GM12878 (cell line): ENCODE measurements around the gene MAML2. TPM values are rescaled to one million over a fixed set of nuclear protein-coding genes. Genes with fewer than 3 reads are reported as not detected.

Experiments used
- ATAC-seq: fragments of 200-7000 bp; cut with Tn5 transposase; 3 replicates; pipeline ENCODE4 v1.9.1; 2020; ENCODE audit warnings: mild to moderate bottlenecking, moderate library complexity
- BruUV-seq: library from RNA; stranded (reverse); fragments of 400-500 nt; replicated peaks from 2 replicates; lab custom pipeline; 2021; lab: Mats Ljungman, UMichigan
- CTCF ChIA-PET: fragments of 300-600 bp; sonication (Branson Sonifier 250); formaldehyde crosslinking; extraction: SDS; loops from one replicate; lab custom pipeline; 2021; ENCODE audit warnings: inconsistent platforms; lab: Yijun Ruan, JAX
- POLR2A ChIA-PET: fragments of 350-600 bp; formaldehyde crosslinking; extraction: SDS; loops from one replicate; lab custom pipeline; 2021; ENCODE audit warnings: inconsistent platforms; lab: Charles Lee
- RAD21 ChIA-PET: fragments of 300-600 bp; sonication (Branson Sonifier 250); formaldehyde crosslinking; loops from one replicate; lab custom pipeline; 2023; ENCODE audit warnings: antibody characterized with exemption; ENCODE audit not compliant: unreplicated experiment; lab: Charles Lee
- SMC1A ChIA-PET: fragments of 300-600 bp; sonication (Branson Sonifier 250); formaldehyde crosslinking; loops from one replicate; lab custom pipeline; 2023; ENCODE audit not compliant: unreplicated experiment, uncharacterized antibody; lab: Charles Lee
- DNase-seq: peaks from one replicate; pipeline ENCODE4 v3.0.0-alpha.2; 2011; ENCODE audit warnings: low read depth, low spot score
- FAIRE-seq: peaks from 3 replicates; lab custom pipeline; 2011; peaks lifted over from hg19 to GRCh38; lab: Jason Lieb, UNC
- H2AFZ ChIP-seq: 2 replicates; pipeline ENCODE4 v1.6.0; 2011; ENCODE audit warnings: low read depth, low read length, control low read depth; ENCODE audit not compliant: control insufficient read depth
- H3K27ac ChIP-seq: 2 replicates; pipeline ENCODE4 v1.5.1; 2011; ENCODE audit warnings: control low read depth; ENCODE audit not compliant: control insufficient read depth, insufficient read depth
- H3K27me3 ChIP-seq, 2 experiments: replicated peaks in 1 of 2; 2 replicates each; pipeline versions ENCODE4 v1.6.0 to v1.6.1; 2011; ENCODE audit warnings: low read length in 1 of 2; ENCODE audit not compliant: control insufficient read depth in 2 of 2, insufficient read depth in 2 of 2
- H3K36me3 ChIP-seq, 2 experiments: 2 replicates each; pipeline ENCODE4 v1.5.1; 2011; ENCODE audit warnings: low read length in 1 of 2; ENCODE audit not compliant: control insufficient read depth in 2 of 2, insufficient read depth in 2 of 2
- H3K4me1 ChIP-seq: 2 replicates; pipeline ENCODE4 v1.6.1; 2011; ENCODE audit warnings: mild to moderate bottlenecking, low read length, moderate library complexity, mixed read lengths; ENCODE audit not compliant: control insufficient read depth, insufficient read depth
- H3K4me2 ChIP-seq: 2 replicates; pipeline ENCODE4 v1.6.0; 2011; ENCODE audit warnings: control low read depth; ENCODE audit not compliant: control insufficient read depth, insufficient read depth
- H3K4me3 ChIP-seq: fragments of 200-600 bp; sonication (generic); 2 replicates; pipeline ENCODE4 v1.5.1; 2016
- H3K79me2 ChIP-seq: 2 replicates; pipeline ENCODE4 v1.6.0; 2011; ENCODE audit warnings: low read length; ENCODE audit not compliant: control insufficient read depth, insufficient read depth
- H3K9ac ChIP-seq: 2 replicates; pipeline ENCODE4 v1.8.0; 2011; ENCODE audit warnings: low read length, control low read depth, mixed read lengths; ENCODE audit not compliant: control insufficient read depth, insufficient read depth
- H3K9me3 ChIP-seq: replicated peaks from 3 replicates; pipeline ENCODE4 v1.5.1; 2011; ENCODE audit warnings: mild to moderate bottlenecking, low read length; ENCODE audit not compliant: control insufficient read depth, insufficient read depth
- H4K20me1 ChIP-seq: 2 replicates; pipeline ENCODE4 v1.6.0; 2011; ENCODE audit not compliant: control insufficient read depth, insufficient read depth
- CBFB ChIP-seq: IDR thresholded peaks from 2 replicates; pipeline ENCODE4 v1.6.1; 2016; ENCODE audit warnings: antibody characterized with exemption, low read depth
- CHD2 ChIP-seq: IDR thresholded peaks from 2 replicates; pipeline ENCODE4 v1.6.1; 2011; ENCODE audit warnings: low read depth, low read length, improper control_type of control experiment, borderline replicate concordance
- HCFC1 ChIP-seq: fragments of 150-350 bp; IDR thresholded peaks from 2 replicates; pipeline ENCODE4 v1.6.1; 2014; ENCODE audit warnings: low read length
- HDGF ChIP-seq: fragments of 450-650 bp; IDR thresholded peaks from 2 replicates; pipeline ENCODE4 v1.6.1; 2016; ENCODE audit warnings: antibody characterized with exemption
- IRF4 ChIP-seq: IDR thresholded peaks from 2 replicates; pipeline ENCODE4 v1.6.1; 2011; ENCODE audit warnings: low read depth, low read length
- MYC ChIP-seq: IDR thresholded peaks from 2 replicates; pipeline ENCODE4 v1.6.1; 2011; ENCODE audit warnings: mild to moderate bottlenecking, low read length, moderate library complexity, inconsistent platforms; ENCODE audit not compliant: insufficient read depth, insufficient replicate concordance, insufficient read length, severe bottlenecking
- RAD51 ChIP-seq: fragments of 450-650 bp; IDR thresholded peaks from 2 replicates; pipeline ENCODE4 v1.6.1; 2016; ENCODE audit warnings: moderate library complexity, mild to moderate bottlenecking, inconsistent platforms
- SMAD1 ChIP-seq: fragments of 450-650 bp; IDR thresholded peaks from 2 replicates; pipeline ENCODE4 v1.6.1; 2018; ENCODE audit warnings: mild to moderate bottlenecking, low read depth; ENCODE audit not compliant: partially characterized antibody
- WRNIP1 ChIP-seq: IDR thresholded peaks from 2 replicates; pipeline ENCODE4 v1.6.1; 2011; ENCODE audit warnings: low read depth, low read length, improper control_type of control experiment, borderline replicate concordance
- WGBS: methylation state at CpG from one replicate; pipeline ENCODE4 v1.1.6; 2016; ENCODE audit warnings: low lambda C conversion rate; ENCODE audit not compliant: insufficient replicate concordance, insufficient coverage; ENCODE audit errors: missing lambda C conversion rate; 5-methylcytosine and 5-hydroxymethylcytosine counted together
- in situ Hi-C: fragments of 300-500 bp; cut with MboI; formaldehyde crosslinking; loops from 9 replicates; pipeline ENCODE4 v1.14.3; 2018; ENCODE audit warnings: mixed read lengths
- intact Hi-C: fragments of 100-400 bp; cut with micrococcal nuclease; formaldehyde crosslinking; loops from one replicate; pipeline ENCODE4 v1.14.2; 2022; ENCODE audit not compliant: unreplicated experiment
- polyA plus RNA-seq, 11 experiments: library from polyadenylated mRNA; depleted of rRNA in 4 of 11; unstranded in 6 of 11; stranded (reverse) in 5 of 11; fragments of >200 nt; fragmentation: Nextera tagmentation in 4 of 11; fragmentation: Illumina TruSeq in 1 of 11; extraction: Ambion mirVana in 4 of 11; extraction: Trizol in 1 of 11; gene quantifications; 1 replicate in 1 of 11; 2 replicates in 10 of 11; pipeline versions ENCODE4 v1.2.1 to v1.2.3, GENCODE V29; 2011 to 2016; ENCODE audit warnings: inconsistent platforms in 2 of 11, missing spikeins in 2 of 11, low read depth in 1 of 11
- total RNA-seq, 4 experiments: library from RNA; depleted of rRNA in 3 of 4; stranded (reverse); fragments of >200 nt in 3 of 4; fragmentation: Illumina TruSeq in 1 of 4; extraction: Trizol in 1 of 4; gene quantifications; 2 replicates each; pipeline versions ENCODE4 v1.2.1 to v1.2.3, GENCODE V29; 2013 to 2021

The MAML2 gene
- total and polyA plus RNA-seq, 10 of the 15 experiments (the other 5 are each of a cell fraction or from before 2014, with no cell fraction given): 2.5 to 15.1 (median 12.0) TPM

DNA sequence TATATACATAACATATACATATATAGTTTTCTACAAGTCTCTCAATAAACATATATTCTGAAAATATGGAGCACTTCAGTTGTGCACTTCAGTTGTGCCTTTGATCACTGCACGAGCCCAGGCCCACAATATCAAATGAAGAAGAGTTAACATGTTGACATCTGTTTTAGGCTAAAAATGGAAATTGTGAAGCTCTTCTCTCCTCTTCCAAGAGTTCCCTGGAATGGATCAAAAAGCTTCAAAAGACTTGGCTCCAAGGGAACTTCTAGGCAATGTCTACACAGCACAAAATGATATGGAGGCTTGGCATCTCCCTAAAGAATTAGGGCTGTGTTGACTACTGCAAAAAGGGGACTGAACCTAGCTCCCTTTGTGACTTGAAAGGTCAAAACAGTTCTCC lies 36.9 kb downstream of the MAML2 start:
- 94% methylated on average over 1 of the region's 1 CpG for WGBS
- SMC1A ChIA-PET: interaction anchor here (0.8 to 2.2 kb wide), 5 partner anchors 26 to 36 kb away, joined by 3 to 8 read pairs (median 4); no protein-coding TSS in a partner anchor
- H3K9me3 ChIP-seq: no peaks in the 10 kb centered on the region
- CTCF ChIA-PET: interaction anchor here (1.0 kb wide), 2 partner anchors 9 to 36 kb away, joined by 4 read pairs; partner anchors contain the start of gene MAML2
- H2AFZ ChIP-seq: no peak overlapping the region
- H4K20me1 ChIP-seq: no peaks in the 10 kb centered on the region; the same call in 1 of the 2 replicates
- H3K4me2 ChIP-seq: no peak overlapping the region
- POLR2A ChIA-PET: interaction anchor here (0.9 kb wide), 1 partner anchor 10 kb away, joined by 3 read pairs; no protein-coding TSS in a partner anchor
- in situ Hi-C loops: no loop called here
- H3K79me2 ChIP-seq: peaks cover 38% of the 10 kb centered on the region
- H3K36me3 ChIP-seq: no peaks in the 10 kb centered on the region
- DNase-seq: no peak
- H3K9ac ChIP-seq: no peak overlapping the region
- TF ChIP-seq IRF4 (no peak), RAD51 (no peak), MYC (no peak), CBFB (no peak), HDGF (no peak), HCFC1 (no peak), SMAD1 (no peak), WRNIP1 (no peak), CHD2 (no peak)
- no peak overlapping the region for H3K27ac ChIP-seq
- no peak for ATAC-seq
- no TSS peak for BruUV-seq
- H3K4me3 ChIP-seq: no peak overlapping the region
- H3K27me3 ChIP-seq: no peaks in the 10 kb centered on the region
- intact Hi-C loops: no loop called here
- RAD21 ChIA-PET: interaction anchor here (1.2 kb wide), 1 partner anchor 12 kb away, joined by 3 read pairs; no protein-coding TSS in a partner anchor
- no peaks in the 10 kb centered on the region for H3K4me1 ChIP-seq
- FAIRE-seq: no peak
